Thoracic aorta (tissue), 2 donors: Measurements from ENCODE around the gene KIF18B. TPM values are rescaled to one million over a fixed set of nuclear protein-coding genes. Genes with fewer than 3 reads are reported as not detected.

Experiments
- ATAC-seq: fragments of 150-250 bp; one replicate; pipeline ENCODE4 v1.8.0; 2017; ENCODE audit warnings: low read depth; ENCODE audit not compliant: insufficient number of reproducible peaks, low FRiP score
- DNase-seq: peaks from one replicate; pipeline ENCODE4 v3.0.0-alpha.2; 2020; ENCODE audit warnings: low spot score
- H3K27ac ChIP-seq, 2 donors: fragments of 200-600 bp; sonication (generic); 1 replicate in 1 of 2; 2 replicates in 1 of 2; pipeline ENCODE4 v1.5.1; 2016; ENCODE audit warnings: mild to moderate bottlenecking in 2 of 2, moderate library complexity in 2 of 2
- H3K27me3 ChIP-seq: fragments of 200-600 bp; sonication (generic); replicated peaks from 2 replicates; pipeline ENCODE4 v1.6.0; 2016; ENCODE audit warnings: mild to moderate bottlenecking; ENCODE audit not compliant: insufficient read depth
- H3K36me3 ChIP-seq: fragments of 200-600 bp; sonication (generic); one replicate; pipeline ENCODE4 v1.5.1; 2016
- H3K4me1 ChIP-seq, 2 donors: fragments of 200-600 bp; sonication (generic); 1 replicate in 1 of 2; 2 replicates in 1 of 2; pipeline versions ENCODE4 v1.5.1 to v1.6.0; 2016; ENCODE audit warnings: low read depth in 2 of 2, mild to moderate bottlenecking in 1 of 2; ENCODE audit not compliant: control insufficient read depth in 1 of 2
- H3K4me3 ChIP-seq: fragments of 200-600 bp; sonication (generic); 2 replicates; pipeline ENCODE4 v1.5.1; 2016; ENCODE audit warnings: mild to moderate bottlenecking
- H3K9me3 ChIP-seq: fragments of 200-600 bp; sonication (generic); 2 replicates; pipeline ENCODE4 v1.5.1; 2016
- CTCF ChIP-seq: fragments of 200-600 bp; sonication (generic); IDR thresholded peaks from one replicate; pipeline ENCODE4 v1.5.1; 2019; ENCODE audit warnings: antibody characterized with exemption
- total RNA-seq, 2 donors: library from RNA; depleted of rRNA; stranded (reverse); fragments of >200 nt; gene quantifications; one replicate each; pipeline versions ENCODE4 v1.1.0 to v1.2.3, GENCODE V29; 2016

Gene KIF18B
- total RNA-seq, 2 donors from 2014 or later: 2.0 TPM; not detected in 1

DNA sequence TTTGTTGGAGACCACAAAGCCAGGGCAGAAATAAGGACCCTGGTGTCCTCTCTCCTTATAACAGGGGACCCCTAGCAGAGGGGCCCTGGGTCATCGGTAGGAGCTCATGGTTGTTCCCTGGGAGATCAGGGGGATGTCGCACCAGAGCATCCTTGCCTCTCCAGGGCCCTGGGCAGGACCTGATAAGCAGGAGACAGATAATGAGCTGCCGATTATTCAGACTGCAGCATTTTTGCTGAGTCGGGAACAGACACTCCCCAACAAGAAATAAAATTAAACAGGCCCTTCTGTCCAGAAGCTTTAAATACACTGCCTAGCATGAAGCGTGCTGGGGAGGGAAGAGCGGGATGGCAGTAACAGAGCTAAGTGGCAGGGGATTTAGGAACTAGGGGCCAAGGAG, 16.9 kb downstream of the KIF18B start:
- no peaks in the 10 kb centered on the region for H3K27me3 ChIP-seq
- no peak overlapping the region for H3K27ac ChIP-seq
- DNase-seq: no peak
- no peaks in the 10 kb centered on the region for H3K9me3 ChIP-seq
- TF ChIP-seq CTCF: no peak
- H3K4me3 ChIP-seq: no peak overlapping the region
- H3K4me1 ChIP-seq: no peaks in the 10 kb centered on the region
- no peak for ATAC-seq
- no peaks in the 10 kb centered on the region for H3K36me3 ChIP-seq

GRCh38 chr17:44928950-44929720, 18.4 kb downstream of the KIF18B start:
- Histone ChIP-seq H3K4me1 (no peaks in the 10 kb centered on the region), H3K27me3 (no peaks in the 10 kb centered on the region), H3K4me3 (no peak overlapping the region), H3K27ac (no peak overlapping the region), H3K9me3 (no peaks in the 10 kb centered on the region), H3K36me3 (no peaks in the 10 kb centered on the region)
- DNase-seq: no peak
- TF ChIP-seq CTCF: no peak
- ATAC-seq: no peak

GRCh38 chr17:44928136-44928535, 19.4 kb downstream of the KIF18B start:
- no peak for ATAC-seq

GRCh38 chr17:44927696-44928095, 19.9 kb downstream of the KIF18B start:
- Histone ChIP-seq H3K9me3 (no peaks in the 10 kb centered on the region), H3K4me3 (no peak overlapping the region), H3K36me3 (no peaks in the 10 kb centered on the region), H3K27ac (no peak overlapping the region), H3K27me3 (no peaks in the 10 kb centered on the region), H3K4me1 (no peaks in the 10 kb centered on the region)
- ATAC-seq (no peak), DNase-seq (no peak)
- no peak for TF ChIP-seq CTCF

More at GRCh38 chr17:44928136-44928535, 19.4 kb downstream of the KIF18B start:
- Histone ChIP-seq H3K4me1 (no peaks in the 10 kb centered on the region), H3K36me3 (no peaks in the 10 kb centered on the region), H3K27ac (no peak overlapping the region), H3K27me3 (no peaks in the 10 kb centered on the region), H3K9me3 (no peaks in the 10 kb centered on the region), H3K4me3 (no peak overlapping the region)
- TF ChIP-seq CTCF: no peak
- DNase-seq: no peak

GRCh38 chr17:44926821-44927525, 20.6 kb downstream of the KIF18B start:
- Histone ChIP-seq H3K4me1 (no peaks in the 10 kb centered on the region), H3K27ac (no peak overlapping the region), H3K36me3 (no peaks in the 10 kb centered on the region), H3K4me3 (no peak overlapping the region), H3K9me3 (no peaks in the 10 kb centered on the region), H3K27me3 (no peaks in the 10 kb centered on the region)
- no peak for ATAC-seq
- no peak for TF ChIP-seq CTCF
- no peak for DNase-seq
